ENCODE measurements around the gene GFY. TPM values are rescaled to one million over a fixed set of nuclear protein-coding genes. Genes with fewer than 3 reads are reported as not detected.

The GFY gene, protein sequence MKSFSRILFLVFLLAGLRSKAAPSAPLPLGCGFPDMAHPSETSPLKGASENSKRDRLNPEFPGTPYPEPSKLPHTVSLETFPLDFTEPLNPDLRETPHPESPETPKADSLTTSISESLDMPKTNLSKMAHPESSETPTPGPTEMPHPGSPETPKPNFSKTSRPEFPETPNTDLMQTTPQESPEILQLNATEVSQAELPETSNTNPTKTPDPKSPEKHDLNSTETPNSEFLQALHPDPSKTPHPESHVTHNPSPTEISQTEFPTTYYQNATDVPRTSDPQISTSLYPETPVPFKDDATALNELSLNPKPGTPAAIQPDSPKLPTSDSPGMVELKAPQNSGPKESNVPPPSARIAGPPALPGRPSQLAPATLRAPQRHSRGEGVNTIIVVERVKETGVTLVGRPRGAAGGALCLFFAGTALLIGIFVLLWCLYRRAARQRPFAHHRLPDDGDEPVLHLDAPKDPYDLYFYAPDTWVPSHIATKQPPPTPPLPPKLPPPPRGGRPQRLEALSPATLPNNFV
- total RNA-seq (2022; extraction: Qiagen RNA extraction; ENCODE audit: low read depth): 0.14 to 0.39 TPM (median 0.20 TPM) in 3 of 5 replicates, not detected in the others

DNA sequence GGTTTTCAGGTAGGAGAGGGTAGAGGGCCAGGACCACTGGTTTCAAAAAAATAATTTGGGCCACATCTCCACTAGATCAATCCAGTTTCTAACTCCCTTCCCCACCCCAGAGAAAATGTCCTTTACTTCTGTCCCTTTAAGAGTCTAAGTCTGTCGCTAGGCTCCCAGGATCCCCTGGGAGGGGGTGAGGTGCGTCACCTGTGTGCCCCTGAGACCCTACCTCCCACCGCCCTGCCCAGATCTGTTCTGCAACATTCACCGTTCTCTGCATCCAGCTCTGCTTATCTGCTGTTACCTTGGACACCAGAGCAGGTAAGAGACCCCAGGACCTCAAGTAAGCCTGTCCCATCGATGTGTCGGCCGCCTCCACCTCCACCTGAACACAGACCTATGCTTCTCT, at the start of gene GFY:
GFY (plus strand) TSS at position 211 of the 400 bp plus-strand sequence. CDS start 1,043 bp downstream, outside the sequence.

DNA sequence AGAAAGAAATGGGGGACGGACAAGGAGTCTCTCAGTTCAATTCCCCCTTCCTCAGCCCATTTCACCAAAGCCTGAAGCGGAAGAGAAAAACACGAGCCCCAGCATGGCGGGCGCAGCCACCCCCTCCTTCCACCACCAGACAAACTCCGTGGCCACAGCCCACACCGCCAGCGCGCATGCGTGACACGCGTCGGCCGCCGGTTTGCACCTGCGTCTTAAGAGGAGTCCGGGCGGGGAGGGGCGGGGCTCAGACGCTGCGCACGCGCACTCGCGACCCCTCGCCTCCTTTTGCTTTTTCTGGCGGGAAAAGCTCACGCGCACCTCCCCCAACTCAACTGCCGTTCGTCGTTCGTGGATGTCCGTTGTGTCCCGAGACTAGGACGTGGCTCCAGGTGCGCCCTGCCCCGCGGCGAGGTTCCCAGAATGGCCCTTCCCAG, 37.2 kb upstream of the GFY start, which contains the start of gene KASH5:
KASH5 (plus strand) TSS at position 314 of the 437 bp plus-strand sequence. CDS start 2,635 bp downstream, outside the sequence.

DNA sequence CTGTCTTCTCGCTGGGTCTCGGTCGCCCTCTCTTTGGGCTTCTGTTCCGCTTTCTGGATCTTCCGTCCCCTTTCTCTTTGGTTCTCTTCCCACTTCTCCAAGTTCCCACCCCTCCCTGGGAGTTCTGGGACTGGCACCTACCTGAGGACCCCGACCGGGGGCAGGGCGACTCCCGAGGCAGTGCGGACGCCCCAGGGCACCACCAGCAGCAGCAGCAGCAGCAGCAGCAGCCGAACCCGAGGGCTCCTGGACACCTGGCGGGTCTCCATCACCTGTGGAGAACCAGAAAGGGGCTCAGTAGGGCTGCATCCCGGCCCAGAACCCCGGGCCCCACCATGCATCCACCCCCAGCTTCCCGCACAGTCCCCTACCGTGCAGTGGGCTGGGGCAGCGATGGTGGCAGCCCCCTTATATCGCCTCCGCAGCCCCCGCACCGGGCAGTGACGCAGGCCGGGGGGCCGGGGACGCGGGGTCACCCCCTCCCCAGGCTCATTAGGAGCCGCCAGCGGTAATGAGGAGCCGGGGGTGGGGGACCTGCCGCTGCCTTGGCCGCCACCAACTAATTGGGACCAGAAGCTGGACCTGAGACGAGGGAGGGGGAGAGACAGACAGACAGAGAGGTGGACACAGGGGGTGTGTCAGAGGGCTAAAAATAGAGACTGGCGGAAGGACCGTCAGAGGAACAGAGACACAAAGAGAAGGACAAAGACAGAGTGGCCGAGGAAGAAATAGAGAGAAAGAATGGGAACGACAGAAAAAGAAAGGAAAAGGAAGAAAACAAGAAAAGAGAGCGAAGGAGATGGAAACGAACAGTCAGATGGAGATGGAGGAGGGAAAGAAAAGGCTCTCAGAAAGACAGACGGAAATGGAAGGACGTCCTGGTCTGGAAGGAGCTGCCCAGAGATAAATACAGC, 1.9 kb upstream of the GFY start, which contains the start of gene PTH2:
PTH2 (minus strand) TSS at position 371 of the 914 bp plus-strand sequence; CDS start at position 269, 102 bp downstream.

DNA sequence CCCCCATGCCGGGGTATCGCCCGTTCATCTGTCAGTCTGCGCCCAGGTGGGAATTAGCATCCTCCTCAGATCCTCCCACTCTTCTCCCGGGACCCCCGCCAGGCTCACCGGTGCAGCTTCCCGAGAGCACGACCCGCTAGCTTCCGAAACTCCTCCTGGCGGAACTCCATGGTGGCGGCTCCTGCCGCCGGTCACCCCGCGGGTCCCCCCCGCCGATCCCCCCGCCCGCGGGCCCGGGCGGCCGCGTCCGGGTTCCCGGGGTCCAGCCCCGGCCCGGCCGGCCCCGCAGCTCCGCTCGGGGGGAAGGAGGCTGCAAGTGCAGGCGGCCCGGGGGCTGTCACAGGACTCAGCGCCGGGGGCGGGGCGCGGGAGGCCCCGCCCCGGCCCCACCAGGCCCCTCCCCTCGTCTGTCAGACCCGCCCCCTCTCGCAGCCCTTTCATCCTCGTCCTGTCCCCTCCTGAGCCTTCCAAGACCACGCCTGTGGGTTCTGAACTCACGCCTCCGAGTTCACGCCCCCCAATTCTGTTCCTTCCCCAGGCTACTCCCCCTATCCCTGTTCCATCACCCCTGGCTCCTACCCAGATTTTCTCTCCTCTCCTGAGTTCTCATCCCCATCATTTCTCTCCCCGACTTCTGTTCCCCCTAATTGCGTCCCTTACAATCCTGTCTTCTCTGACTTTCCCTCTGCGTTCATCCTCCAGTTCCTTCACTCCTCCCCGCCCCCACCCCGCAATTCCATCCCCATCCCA, 16.2 kb downstream of the GFY start, which contains the start of gene SLC17A7:
SLC17A7 (minus strand) TSS at position 318 of the 750 bp plus-strand sequence; CDS start at position 170, 148 bp downstream.

DNA sequence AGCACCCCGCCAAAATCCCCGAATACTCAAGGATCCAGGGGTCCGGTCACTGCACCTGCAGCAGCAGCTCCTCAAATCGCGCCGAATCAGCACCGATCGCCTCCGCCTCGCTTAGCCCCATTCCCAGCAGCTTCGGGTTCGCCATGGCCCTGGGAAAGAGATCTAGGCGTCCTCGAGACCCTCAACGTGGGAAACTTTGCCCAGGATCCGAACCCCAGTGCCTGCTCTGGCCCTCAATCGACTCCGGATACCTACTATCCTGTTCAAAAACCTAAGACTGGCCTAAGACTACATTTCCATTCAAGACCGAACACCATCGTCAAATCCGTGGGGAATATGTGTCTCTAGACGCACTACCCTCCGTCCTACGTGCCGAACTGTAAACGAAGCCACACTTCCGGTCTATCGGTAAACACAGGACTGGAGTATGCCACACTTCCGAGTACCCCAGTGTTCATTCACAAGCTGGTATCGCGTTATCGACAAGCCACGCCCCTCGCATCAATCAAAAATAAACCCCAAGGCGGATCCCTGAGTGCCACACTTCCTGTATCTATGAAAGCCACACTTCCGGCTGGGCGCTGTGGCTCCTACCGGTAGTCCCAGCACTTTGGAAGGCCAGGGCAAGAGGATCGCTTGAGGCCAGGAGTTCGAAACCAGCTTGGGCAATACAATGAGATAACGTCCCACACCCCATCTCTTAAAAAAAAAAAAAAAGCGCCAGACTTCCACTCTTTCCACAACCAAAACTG, 26.4 kb downstream of the GFY start, which contains the start of gene PIH1D1:
PIH1D1 (minus strand) TSS at position 385 of the 752 bp plus-strand sequence; CDS start at position 145, 240 bp downstream.

DNA sequence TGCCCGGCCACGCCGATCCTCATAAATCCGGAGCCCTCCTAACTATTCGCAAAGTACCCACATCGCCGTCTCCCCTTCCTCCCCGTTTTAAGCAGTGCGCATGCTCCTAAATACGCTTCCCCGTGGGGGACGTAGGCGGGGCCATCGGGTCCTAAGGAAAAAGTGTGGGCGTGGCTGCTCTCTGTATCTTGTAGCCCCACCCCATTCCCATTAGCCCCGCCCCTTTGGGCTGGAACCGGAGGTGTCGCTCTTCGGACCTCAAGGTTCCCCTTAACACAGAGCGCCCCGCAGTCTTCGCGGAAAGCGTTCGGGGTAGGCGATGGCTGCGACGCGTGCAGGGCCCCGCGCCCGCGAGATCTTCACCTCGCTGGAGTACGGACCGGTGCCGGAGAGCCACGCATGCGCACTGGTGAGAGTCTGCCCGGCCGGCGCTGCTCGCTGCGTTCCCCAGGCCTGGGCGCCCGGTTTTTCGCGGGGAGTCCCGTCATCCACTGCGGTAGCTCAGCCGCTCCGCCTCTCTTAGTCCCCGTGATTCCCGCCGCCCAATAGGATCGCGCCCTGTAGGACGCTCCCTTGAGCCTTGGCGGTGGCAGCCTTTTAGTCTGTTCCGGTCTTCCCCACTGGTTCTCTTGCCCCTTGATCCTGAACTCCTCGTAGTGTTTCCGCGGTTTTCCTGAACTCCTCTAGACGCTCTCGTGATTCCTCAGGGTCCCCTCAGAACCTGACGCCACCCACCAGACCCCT, 28.0 kb downstream of the GFY start, which contains the start of gene ALDH16A1:
ALDH16A1 (plus strand) TSS at position 213 of the 744 bp plus-strand sequence; CDS start at position 320, 107 bp downstream.

DNA sequence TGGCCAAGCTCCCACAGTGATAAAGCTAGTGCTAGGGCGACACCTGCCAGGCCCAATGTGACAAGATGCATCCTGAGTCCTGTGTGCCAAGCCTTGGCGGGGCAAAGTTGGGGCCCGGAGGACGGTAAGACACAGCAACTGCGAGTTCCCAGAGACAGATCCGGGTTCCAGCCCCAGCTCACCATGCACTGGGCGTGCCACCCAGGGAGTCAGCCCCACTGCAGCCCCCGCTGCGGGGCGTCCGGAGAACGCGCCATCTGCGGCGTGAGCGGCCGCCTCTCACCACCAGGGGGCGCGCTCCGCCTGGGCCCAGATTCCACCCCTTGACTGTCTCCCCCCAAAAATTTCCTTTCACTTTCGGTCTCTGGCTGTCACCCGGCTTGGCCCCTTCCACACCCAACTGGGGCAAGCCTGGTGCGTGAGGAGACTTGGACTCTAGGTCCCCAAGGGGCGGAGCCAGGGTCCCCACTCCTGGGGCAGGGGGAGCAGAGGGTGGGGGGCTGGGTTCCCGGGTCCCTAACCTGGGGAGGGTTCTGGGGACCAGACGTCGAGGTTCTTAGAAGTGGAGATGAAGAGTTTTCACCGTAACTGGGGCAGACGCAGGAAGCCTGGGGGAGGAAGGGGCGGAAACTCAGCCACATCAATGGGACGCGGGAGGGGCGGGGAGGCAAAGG, 48.8 kb downstream of the GFY start, which contains the start of gene FLT3LG:
FLT3LG (plus strand) TSS at position 348 of the 674 bp plus-strand sequence. CDS start 425 bp downstream, outside the sequence.

Other genes with a start within 250 kb of the GFY start
- 0.60 to 1.3 TPM (median 0.90 TPM) in 5 replicates for gene SLC6A16, start 100.2 kb upstream of the GFY start, total RNA-seq (2022; extraction: Qiagen RNA extraction; ENCODE audit: low read depth)
- 0.13 TPM in 1 of 5 replicates, not detected in the others for gene CD37, start 90.0 kb upstream of the GFY start, total RNA-seq (2022; extraction: Qiagen RNA extraction; ENCODE audit: low read depth)
- 13.1 to 20.4 TPM (median 16.7 TPM) in 5 replicates for gene TEAD2, start 63.0 kb upstream of the GFY start, total RNA-seq (2022; extraction: Qiagen RNA extraction; ENCODE audit: low read depth)
- gene DKKL1, start 61.5 kb upstream of the GFY start, total RNA-seq (2022; extraction: Qiagen RNA extraction; ENCODE audit: low read depth): 0.80 to 0.86 TPM in 2 of 5 replicates, not detected in the others
- gene KASH5, start 37.1 kb upstream of the GFY start, total RNA-seq (2022; extraction: Qiagen RNA extraction; ENCODE audit: low read depth): not detected in 5 replicates
- not detected in 5 replicates for gene PTH2, start 1.9 kb upstream of the GFY start, total RNA-seq (2022; extraction: Qiagen RNA extraction; ENCODE audit: low read depth)
- 0.24 to 0.81 TPM (median 0.51 TPM) in 5 replicates for gene SLC17A7, start 16.1 kb downstream of the GFY start, total RNA-seq (2022; extraction: Qiagen RNA extraction; ENCODE audit: low read depth)
- gene PIH1D1, start 26.4 kb downstream of the GFY start, total RNA-seq (2022; extraction: Qiagen RNA extraction; ENCODE audit: low read depth): 92.5 to 93.8 TPM (median 93.2 TPM) in 5 replicates
- 12.1 to 27.7 TPM (median 25.8 TPM) in 5 replicates for gene ALDH16A1, start 27.8 kb downstream of the GFY start, total RNA-seq (2022; extraction: Qiagen RNA extraction; ENCODE audit: low read depth)
- gene FLT3LG, start 48.8 kb downstream of the GFY start, total RNA-seq (2022; extraction: Qiagen RNA extraction; ENCODE audit: low read depth): 0.70 to 1.6 TPM (median 1.1 TPM) in 5 replicates
- gene RPL13A, start 62.2 kb downstream of the GFY start, total RNA-seq (2022; extraction: Qiagen RNA extraction; ENCODE audit: low read depth): 3,231 to 4,145 TPM (median 3,896 TPM) in 5 replicates
- 3,660 to 4,645 TPM (median 3,818 TPM) in 5 replicates for gene RPS11, start 71.0 kb downstream of the GFY start, total RNA-seq (2022; extraction: Qiagen RNA extraction; ENCODE audit: low read depth)
- gene FCGRT, start 87.3 kb downstream of the GFY start, total RNA-seq (2022; extraction: Qiagen RNA extraction; ENCODE audit: low read depth): 21.1 to 29.8 TPM (median 28.8 TPM) in 5 replicates
- gene RCN3, start 102.6 kb downstream of the GFY start, total RNA-seq (2022; extraction: Qiagen RNA extraction; ENCODE audit: low read depth): 2.0 to 2.8 TPM (median 2.7 TPM) in 5 replicates
- 69.9 to 115 TPM (median 107 TPM) in 5 replicates for gene NOSIP, start 155.2 kb downstream of the GFY start, total RNA-seq (2022; extraction: Qiagen RNA extraction; ENCODE audit: low read depth)
- gene PRRG2, start 155.9 kb downstream of the GFY start, total RNA-seq (2022; extraction: Qiagen RNA extraction; ENCODE audit: low read depth): 0.39 to 1.1 TPM (median 0.94 TPM) in 5 replicates
- 20.1 to 39.3 TPM (median 34.5 TPM) in 5 replicates for gene PRR12, start 165.8 kb downstream of the GFY start, total RNA-seq (2022; extraction: Qiagen RNA extraction; ENCODE audit: low read depth)
- 70.1 to 151 TPM (median 135 TPM) in 5 replicates for gene RRAS, start 214.8 kb downstream of the GFY start, total RNA-seq (2022; extraction: Qiagen RNA extraction; ENCODE audit: low read depth)
- 32.3 to 79.6 TPM (median 75.1 TPM) in 5 replicates for gene SCAF1, start 216.8 kb downstream of the GFY start, total RNA-seq (2022; extraction: Qiagen RNA extraction; ENCODE audit: low read depth)
- gene IRF3, start 240.5 kb downstream of the GFY start, total RNA-seq (2022; extraction: Qiagen RNA extraction; ENCODE audit: low read depth): 69.2 to 108 TPM (median 102 TPM) in 5 replicates
- 49.1 to 71.5 TPM (median 65.4 TPM) in 5 replicates for gene BCL2L12, start 240.5 kb downstream of the GFY start, total RNA-seq (2022; extraction: Qiagen RNA extraction; ENCODE audit: low read depth)

All from A549 treated with ZK216348 at 1 μM for 4 hours (cell line).